Ishikawa (cell line): Measurements from ENCODE around the gene RNF180.

Source experiments
- CEBPB ChIP-seq: IDR thresholded peaks from 2 replicates; pipeline ENCODE4 v1.6.1; 2012
- CREB1 ChIP-seq: IDR thresholded peaks from 2 replicates; pipeline ENCODE4 v1.6.1; 2012; ENCODE audit warnings: low read depth
- EGR1 ChIP-seq: IDR thresholded peaks from 2 replicates; pipeline ENCODE4 v1.6.1; 2012
- EP300 ChIP-seq: IDR thresholded peaks from 2 replicates; pipeline ENCODE4 v1.6.1; 2012; ENCODE audit warnings: borderline replicate concordance
- FOXM1 ChIP-seq: IDR thresholded peaks from 2 replicates; pipeline ENCODE4 v1.6.1; 2012; ENCODE audit warnings: low read depth, borderline replicate concordance
- NFIC ChIP-seq: IDR thresholded peaks from 2 replicates; pipeline ENCODE4 v1.6.1; 2012
- RAD21 ChIP-seq: IDR thresholded peaks from 2 replicates; pipeline ENCODE4 v1.6.1; 2012; ENCODE audit warnings: low read depth
- TAF1 ChIP-seq: IDR thresholded peaks from 2 replicates; pipeline ENCODE4 v1.6.1; 2012; ENCODE audit warnings: low read depth, mild to moderate bottlenecking
- TCF12 ChIP-seq: IDR thresholded peaks from 2 replicates; pipeline ENCODE4 v1.6.1; 2012; ENCODE audit warnings: low read depth
- TEAD4 ChIP-seq: IDR thresholded peaks from 2 replicates; pipeline ENCODE4 v1.6.1; 2012
- YY1 ChIP-seq: IDR thresholded peaks from 2 replicates; pipeline ENCODE4 v1.6.1; 2012; ENCODE audit warnings: low read depth
- ZBTB7A ChIP-seq: IDR thresholded peaks from 2 replicates; pipeline ENCODE4 v1.6.1; 2012; ENCODE audit warnings: low read depth
- TF ChIP-seq, protein P1 (sequence below): IDR thresholded peaks from 2 replicates; pipeline ENCODE4 v1.6.1; 2012
- TF ChIP-seq, protein P2 (sequence below): IDR thresholded peaks from 2 replicates; pipeline ENCODE4 v1.6.1; 2012; ENCODE audit warnings: low read depth, mild to moderate bottlenecking
- TF ChIP-seq, protein P3 (sequence below): IDR thresholded peaks from 2 replicates; pipeline ENCODE4 v1.6.1; 2012

Gene RNF180

DNA sequence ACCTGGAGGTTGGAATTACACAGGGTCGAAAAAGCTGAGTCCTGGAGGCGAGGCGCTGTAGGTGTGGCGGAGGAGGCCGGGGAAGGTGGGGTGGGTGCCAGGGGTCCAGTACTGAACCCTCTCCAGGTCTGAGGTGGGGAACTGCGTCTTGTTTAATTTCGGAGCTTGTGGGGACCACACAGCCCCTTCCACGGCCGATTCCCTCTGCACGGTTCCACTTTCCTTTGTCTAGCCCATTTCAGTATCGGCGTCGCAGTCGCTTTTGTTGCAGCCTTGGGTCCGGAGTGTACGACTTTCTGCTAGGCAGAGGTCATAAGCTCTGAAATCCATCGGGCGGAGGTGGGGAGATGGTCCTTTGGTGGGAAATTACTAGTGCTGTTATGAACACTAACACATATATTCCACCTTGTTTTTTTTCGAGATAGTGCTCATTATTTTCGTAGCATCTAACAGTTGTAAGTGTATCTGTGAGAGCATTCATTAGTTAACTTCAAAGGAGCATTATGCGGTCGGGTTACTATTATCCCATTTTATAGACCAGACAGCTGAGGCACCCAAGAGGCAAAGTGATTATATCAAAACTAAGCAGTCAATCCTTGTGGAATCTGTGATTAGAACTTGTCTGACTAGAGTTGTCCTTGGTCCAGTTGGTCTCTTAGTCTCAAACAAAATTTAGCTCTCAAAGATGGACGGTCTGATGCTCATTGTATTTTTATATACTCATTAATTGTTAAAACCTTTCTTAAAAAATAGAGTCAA, 737 bp downstream of the RNF180 start:
- TF ChIP-seq NFIC (no peak), CREB1 (no peak), RAD21 (no peak), YY1 (no peak), FOXM1 (no peak), TAF1 (no peak), EP300 (no peak), CEBPB (no peak), TCF12 (no peak), ZBTB7A (no peak), TEAD4 (no peak)
- TF ChIP-seq, protein P1, sequence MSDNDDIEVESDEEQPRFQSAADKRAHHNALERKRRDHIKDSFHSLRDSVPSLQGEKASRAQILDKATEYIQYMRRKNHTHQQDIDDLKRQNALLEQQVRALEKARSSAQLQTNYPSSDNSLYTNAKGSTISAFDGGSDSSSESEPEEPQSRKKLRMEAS = no peak
- TF ChIP-seq, protein P2, sequence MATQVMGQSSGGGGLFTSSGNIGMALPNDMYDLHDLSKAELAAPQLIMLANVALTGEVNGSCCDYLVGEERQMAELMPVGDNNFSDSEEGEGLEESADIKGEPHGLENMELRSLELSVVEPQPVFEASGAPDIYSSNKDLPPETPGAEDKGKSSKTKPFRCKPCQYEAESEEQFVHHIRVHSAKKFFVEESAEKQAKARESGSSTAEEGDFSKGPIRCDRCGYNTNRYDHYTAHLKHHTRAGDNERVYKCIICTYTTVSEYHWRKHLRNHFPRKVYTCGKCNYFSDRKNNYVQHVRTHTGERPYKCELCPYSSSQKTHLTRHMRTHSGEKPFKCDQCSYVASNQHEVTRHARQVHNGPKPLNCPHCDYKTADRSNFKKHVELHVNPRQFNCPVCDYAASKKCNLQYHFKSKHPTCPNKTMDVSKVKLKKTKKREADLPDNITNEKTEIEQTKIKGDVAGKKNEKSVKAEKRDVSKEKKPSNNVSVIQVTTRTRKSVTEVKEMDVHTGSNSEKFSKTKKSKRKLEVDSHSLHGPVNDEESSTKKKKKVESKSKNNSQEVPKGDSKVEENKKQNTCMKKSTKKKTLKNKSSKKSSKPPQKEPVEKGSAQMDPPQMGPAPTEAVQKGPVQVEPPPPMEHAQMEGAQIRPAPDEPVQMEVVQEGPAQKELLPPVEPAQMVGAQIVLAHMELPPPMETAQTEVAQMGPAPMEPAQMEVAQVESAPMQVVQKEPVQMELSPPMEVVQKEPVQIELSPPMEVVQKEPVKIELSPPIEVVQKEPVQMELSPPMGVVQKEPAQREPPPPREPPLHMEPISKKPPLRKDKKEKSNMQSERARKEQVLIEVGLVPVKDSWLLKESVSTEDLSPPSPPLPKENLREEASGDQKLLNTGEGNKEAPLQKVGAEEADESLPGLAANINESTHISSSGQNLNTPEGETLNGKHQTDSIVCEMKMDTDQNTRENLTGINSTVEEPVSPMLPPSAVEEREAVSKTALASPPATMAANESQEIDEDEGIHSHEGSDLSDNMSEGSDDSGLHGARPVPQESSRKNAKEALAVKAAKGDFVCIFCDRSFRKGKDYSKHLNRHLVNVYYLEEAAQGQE = no peak
- TF ChIP-seq, protein P3, sequence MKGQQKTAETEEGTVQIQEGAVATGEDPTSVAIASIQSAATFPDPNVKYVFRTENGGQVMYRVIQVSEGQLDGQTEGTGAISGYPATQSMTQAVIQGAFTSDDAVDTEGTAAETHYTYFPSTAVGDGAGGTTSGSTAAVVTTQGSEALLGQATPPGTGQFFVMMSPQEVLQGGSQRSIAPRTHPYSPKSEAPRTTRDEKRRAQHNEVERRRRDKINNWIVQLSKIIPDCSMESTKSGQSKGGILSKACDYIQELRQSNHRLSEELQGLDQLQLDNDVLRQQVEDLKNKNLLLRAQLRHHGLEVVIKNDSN = no peak

DNA sequence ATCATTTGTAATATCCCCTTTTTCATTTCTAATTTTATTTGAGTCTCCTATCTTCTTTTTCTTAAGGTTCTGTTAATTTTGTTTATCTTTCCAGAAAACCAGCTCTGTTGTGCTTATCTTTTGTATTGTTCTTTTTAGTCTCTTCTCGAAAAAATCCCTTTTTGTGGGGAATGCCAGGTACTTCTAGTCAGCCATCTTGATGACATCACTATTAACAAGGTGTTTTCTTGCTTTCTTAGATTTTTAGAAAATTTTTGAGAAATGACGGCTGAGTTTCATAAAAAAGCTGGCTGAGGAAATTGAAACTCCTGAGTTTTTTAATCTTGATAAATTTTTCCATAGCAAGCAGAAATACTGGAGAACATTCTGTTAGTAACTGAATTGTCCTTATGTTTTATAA, 10.7 kb downstream of the RNF180 start:
- TF ChIP-seq EP300 (no peak), RAD21 (no peak), TEAD4 (no peak), CEBPB (no peak), CREB1 (no peak), NFIC (no peak), ZBTB7A (no peak), YY1 (no peak), TAF1 (no peak), TCF12 (no peak), FOXM1 (no peak), EGR1 (no peak)
- TF ChIP-seq, protein P1 = no peak
- TF ChIP-seq, protein P2 = no peak
- TF ChIP-seq, protein P3 = no peak

DNA sequence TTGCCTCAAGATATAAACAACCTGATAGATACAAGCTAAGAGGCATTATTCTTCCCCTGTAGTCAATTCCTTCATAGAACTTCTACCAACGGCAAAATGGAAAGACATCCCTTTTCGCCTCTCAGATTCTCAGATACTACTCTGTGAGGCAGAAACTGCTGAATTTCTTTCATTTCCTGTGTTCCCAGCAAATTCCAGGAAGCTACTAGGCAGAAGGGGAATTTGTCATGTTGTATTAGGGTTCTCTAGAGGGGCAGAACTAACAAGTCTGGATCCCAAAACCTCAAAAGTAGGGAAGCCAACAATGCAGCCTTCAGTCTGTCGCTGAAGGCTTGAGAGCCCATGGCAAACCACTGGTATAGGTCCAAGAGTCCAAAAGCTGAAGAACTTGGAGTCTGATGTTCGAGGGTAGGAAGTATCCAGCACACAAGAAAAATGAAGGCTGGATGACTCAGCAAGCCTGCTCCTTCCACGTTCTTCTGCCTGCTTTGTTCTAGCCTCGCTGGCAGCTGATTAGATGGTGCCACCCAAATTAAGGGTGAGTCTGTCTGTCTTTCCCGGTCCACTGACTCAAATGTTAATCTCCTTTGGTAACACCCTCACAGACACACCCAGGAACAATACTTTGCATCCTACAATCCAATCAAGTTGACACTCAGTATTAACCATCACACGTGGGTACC, 15.2 kb downstream of the RNF180 start:
- no peak for TF ChIP-seq NFIC
- TF ChIP-seq CEBPB = no peak
- TF ChIP-seq TCF12 = no peak
- no peak for TF ChIP-seq YY1
- no peak for TF ChIP-seq EP300

DNA sequence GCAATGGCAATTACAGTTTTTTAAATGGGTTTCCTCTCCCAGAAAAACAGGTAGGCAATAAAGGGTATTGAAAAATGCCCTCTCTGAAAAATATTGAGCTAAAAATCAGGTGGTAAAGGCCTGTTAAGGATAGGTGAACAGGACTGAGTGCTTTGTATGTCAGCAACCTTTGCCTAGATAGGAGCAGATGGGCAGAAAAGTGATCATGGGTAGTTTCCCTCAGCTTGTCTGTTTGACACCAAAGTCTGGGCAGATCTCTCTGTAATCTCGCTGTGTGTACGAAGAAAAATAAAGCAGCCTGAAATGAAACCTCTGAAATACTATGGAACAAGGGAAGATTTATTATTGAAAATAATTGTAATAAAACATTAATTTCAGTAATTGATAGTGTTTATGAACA, 15.8 kb downstream of the RNF180 start:
- TF ChIP-seq ZBTB7A (no peak), YY1 (no peak), EP300 (no peak), TCF12 (no peak), TEAD4 (no peak), TAF1 (no peak), CEBPB (no peak), RAD21 (no peak), EGR1 (no peak), NFIC (no peak)
- TF ChIP-seq, protein P1 = no peak
- TF ChIP-seq, protein P3 = no peak
- TF ChIP-seq, protein P2 = no peak
